Fibroblast of villous mesenchyme (primary cell): ENCODE measurements around the gene FAM114A1. TPM values are rescaled to one million over a fixed set of nuclear protein-coding genes. Genes with fewer than 3 reads are reported as not detected.

Source experiments
- DNase-seq: peaks from one replicate; pipeline ENCODE4 v3.0.0-alpha.2; 2010; ENCODE audit warnings: low read depth
- H3K4me3 ChIP-seq: 2 replicates; pipeline ENCODE4 v1.5.1; 2011; ENCODE audit warnings: low read depth, mild to moderate bottlenecking, low read length
- CTCF ChIP-seq: IDR thresholded peaks from 2 replicates; pipeline ENCODE4 v1.5.1; 2012; ENCODE audit warnings: low read depth, mild to moderate bottlenecking, low read length; ENCODE audit not compliant: insufficient read depth
- small RNA-seq: library from RNA; depleted of rRNA; stranded (forward); fragments of <200 nt; gene quantifications from one replicate; pipeline ENCODE3, GENCODE V24; 2012
- total RNA-seq: library from RNA; depleted of rRNA; stranded (reverse); fragments of >200 nt; gene quantifications from 2 replicates; pipeline ENCODE4 v1.2.3, GENCODE V29; 2012

FAM114A1 gene
- total RNA-seq, 1 donor, result 471 TPM

DNA sequence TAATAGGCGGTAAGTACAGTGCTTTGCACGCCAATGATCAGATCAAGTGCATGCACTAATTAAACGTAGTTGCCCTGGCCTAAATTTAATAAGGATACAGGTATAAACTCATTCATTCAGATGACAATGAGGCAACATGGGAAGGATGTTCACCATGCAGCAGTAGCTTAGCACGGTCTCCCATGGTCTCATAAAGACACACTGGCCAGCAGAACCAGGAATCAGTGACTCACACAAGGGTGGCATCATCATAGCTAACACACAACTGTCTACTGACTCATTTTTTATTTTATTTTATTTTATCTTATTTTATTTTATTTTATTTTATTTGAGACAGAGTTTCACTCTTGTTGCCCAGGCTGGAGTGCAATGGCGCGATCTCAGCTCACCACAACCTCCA, 121.9 kb downstream of the FAM114A1 start:
- no peak overlapping the region for H3K4me3 ChIP-seq
- TF ChIP-seq CTCF, result no peak
- DNase-seq, result no peak

DNA sequence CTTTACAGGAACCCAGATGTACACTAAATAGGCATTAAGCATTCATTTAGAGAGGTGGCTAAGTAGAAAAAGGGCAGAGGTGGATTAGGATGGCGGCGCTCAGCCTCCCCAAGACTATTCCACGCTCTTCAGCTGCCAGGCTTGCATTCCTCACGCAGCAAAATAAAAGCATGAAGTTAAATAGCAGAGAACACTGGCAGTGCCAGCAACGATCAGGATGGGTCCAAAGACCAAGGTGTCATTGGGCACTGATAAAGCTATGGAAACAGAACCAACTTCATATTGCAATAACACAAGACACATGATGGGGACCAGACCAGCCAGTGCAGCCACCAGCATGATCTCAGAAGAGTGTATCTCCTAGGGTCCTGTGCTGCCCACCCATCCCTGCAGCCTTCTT, 122.6 kb downstream of the FAM114A1 start:
- no peak for TF ChIP-seq CTCF
- H3K4me3 ChIP-seq, result no peak overlapping the region
- DNase-seq, result no peak

- H3K4me3 ChIP-seq, result no peak overlapping the region
- TF ChIP-seq CTCF, result peak; percentile 36
- DNase-seq, result no peak
Measured at GRCh38 chr4:38993683-38994082, 126.1 kb downstream of the FAM114A1 start.

DNA sequence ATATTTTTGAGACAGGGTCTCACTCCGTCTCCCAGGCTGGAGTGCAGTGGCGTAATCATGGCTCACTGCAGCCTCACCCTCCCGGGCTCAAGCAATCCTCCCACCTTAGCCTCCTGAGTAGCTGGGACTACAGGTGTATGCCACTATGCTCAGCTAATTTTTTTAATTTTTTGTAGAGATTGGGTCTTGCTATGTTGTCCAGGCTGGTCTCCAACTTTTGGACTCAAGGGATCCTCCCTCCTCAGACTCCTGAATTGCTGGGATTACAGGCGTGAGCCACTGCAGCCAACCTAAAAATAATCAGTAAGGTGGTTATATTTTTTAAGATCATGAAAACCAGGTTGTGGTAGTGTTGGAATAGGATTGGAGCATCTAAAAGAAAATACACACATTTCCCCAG, 126.5 kb downstream of the FAM114A1 start:
- TF ChIP-seq CTCF, result no peak
- no peak overlapping the region for H3K4me3 ChIP-seq
- no peak for DNase-seq

Small RNAs within 50 kb of the gene (small RNA-seq; reads per million reads assigned to genes)
- 100 reads per million, percentile 97 among the genes with 10 or more reads in this experiment for gene MIR574

Other genes with a start within 250 kb of the FAM114A1 start
- gene KLF3, start 203.6 kb upstream of the FAM114A1 start, total RNA-seq, result 22.2 and 24.2 TPM in 2 replicates
- gene TLR10, start 84.8 kb upstream of the FAM114A1 start, total RNA-seq, result not detected in 2 replicates
- gene TLR1, start 63.0 kb upstream of the FAM114A1 start, total RNA-seq, result 0.32 and 0.86 TPM in 2 replicates
- gene TLR6, start 11.0 kb upstream of the FAM114A1 start, total RNA-seq, result 2.3 and 3.0 TPM in 2 replicates
- gene TMEM156, start 164.6 kb downstream of the FAM114A1 start, total RNA-seq, result under 0.01 TPM in 1 of 2 replicates, not detected in the other
- 123 and 156 TPM in 2 replicates for gene KLHL5, start 194.4 kb downstream of the FAM114A1 start, total RNA-seq